CMK (cell line): ENCODE data around the gene RASGRF1.

Source experiments
- DNase-seq: peaks from one replicate; pipeline ENCODE4 v3.0.0-alpha.2; 2010; ENCODE audit warnings: low read depth

RASGRF1 gene

GRCh38 chr15:79066391-79067071 lies 24.0 kb downstream of the RASGRF1 start:
- DNase-seq, result no peak

- DNase-seq, result no peak
Measured at GRCh38 chr15:79065706-79066376, 24.7 kb downstream of the RASGRF1 start.

GRCh38 chr15:79065361-79065705 lies 25.2 kb downstream of the RASGRF1 start:
- no peak for DNase-seq

- no peak for DNase-seq
Measured at GRCh38 chr15:79064496-79064895, 26.1 kb downstream of the RASGRF1 start.

GRCh38 chr15:79060175-79060574 lies 30.4 kb downstream of the RASGRF1 start:
- DNase-seq, result no peak

- DNase-seq, result no peak
Measured at GRCh38 chr15:79059081-79059572, 31.5 kb downstream of the RASGRF1 start.

GRCh38 chr15:79058260-79058850 lies 32.2 kb downstream of the RASGRF1 start:
- DNase-seq, result no peak

GRCh38 chr15:79057050-79057449 lies 33.5 kb downstream of the RASGRF1 start:
- DNase-seq, result no peak

GRCh38 chr15:79054350-79054749 lies 36.2 kb downstream of the RASGRF1 start:
- no peak for DNase-seq

GRCh38 chr15:79053894-79054293 lies 36.7 kb downstream of the RASGRF1 start:
- DNase-seq, result no peak

GRCh38 chr15:79051941-79052731 lies 38.4 kb downstream of the RASGRF1 start:
- DNase-seq, result no peak

- no peak for DNase-seq
Measured at GRCh38 chr15:79051029-79051428, 39.6 kb downstream of the RASGRF1 start.

- no peak for DNase-seq
Measured at GRCh38 chr15:79050341-79050740, 40.2 kb downstream of the RASGRF1 start.

- DNase-seq, result no peak
Measured at GRCh38 chr15:79049416-79049815, 41.2 kb downstream of the RASGRF1 start.

- DNase-seq, result no peak
Measured at GRCh38 chr15:79047676-79048439, 42.7 kb downstream of the RASGRF1 start.

GRCh38 chr15:79046691-79047404 lies 43.7 kb downstream of the RASGRF1 start:
- no peak for DNase-seq

- no peak for DNase-seq
Measured at GRCh38 chr15:79045041-79045440, 45.5 kb downstream of the RASGRF1 start.

GRCh38 chr15:79042213-79042928 lies 48.2 kb downstream of the RASGRF1 start:
- no peak for DNase-seq

GRCh38 chr15:79041601-79042168 lies 48.9 kb downstream of the RASGRF1 start:
- DNase-seq, result no peak

- DNase-seq, result no peak
Measured at GRCh38 chr15:79037848-79038247, 52.7 kb downstream of the RASGRF1 start.
